Measurements from ENCODE around the gene KCNJ10.

GRCh38 chr1:159978107-159978398 lies 91.9 kb downstream of the KCNJ10 start:
- TF ChIP-seq CTCF (IDR thresholded peaks at IDR 0.05; ENCODE audit: low read depth, low read length, poor library complexity, severe bottlenecking): no peak
- TF ChIP-seq EZH2phosphoT487 (IDR thresholded peaks at IDR 0.05; ENCODE audit: borderline replicate concordance, low read length): no peak
